ENCODE results near the gene GXYLT2. TPM values are rescaled to one million over a fixed set of nuclear protein-coding genes. Genes with fewer than 3 reads are reported as not detected.

GXYLT2 gene
- polyA plus RNA-seq, 1 experiment: 42.5 TPM

DNA sequence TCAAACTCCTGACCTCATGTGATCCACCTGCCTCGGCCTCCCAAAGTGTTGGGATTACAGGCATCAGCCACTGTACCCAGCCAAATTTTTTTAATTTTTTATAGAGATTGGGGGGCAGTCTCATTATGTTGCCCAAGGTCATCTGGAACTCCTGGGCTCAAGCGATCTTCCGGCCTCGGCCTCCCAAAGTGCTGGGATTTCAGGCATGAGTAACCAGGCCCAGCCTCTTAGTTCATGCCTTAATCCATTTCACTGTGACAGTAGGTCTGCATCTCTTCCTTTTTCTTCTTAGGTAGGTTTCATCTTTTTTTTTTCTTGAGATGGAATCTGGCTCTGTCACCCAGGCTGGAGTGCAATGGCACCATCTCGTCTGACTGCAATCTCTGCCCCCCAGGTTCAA is 71.5 kb downstream of the GXYLT2 start:
- no peak for DNase-seq (ENCODE audit: low read depth, low spot score)
- CTCF ChIA-PET: no interaction called here
- POLR2A ChIA-PET: no interaction called here
- Histone ChIP-seq H3K4me3 (ENCODE audit: low read depth, low read length) (no peak overlapping the region), H3K9me3 (ENCODE audit: control insufficient read depth, insufficient read depth, low read length) (no peaks in the 10 kb centered on the region), H3K27me3 (ENCODE audit: control insufficient read depth, insufficient read depth, low read length) (no peaks in the 10 kb centered on the region), H3K27ac (ENCODE audit: low read depth, low read length) (no peak overlapping the region)
- TF ChIP-seq, protein P1, sequence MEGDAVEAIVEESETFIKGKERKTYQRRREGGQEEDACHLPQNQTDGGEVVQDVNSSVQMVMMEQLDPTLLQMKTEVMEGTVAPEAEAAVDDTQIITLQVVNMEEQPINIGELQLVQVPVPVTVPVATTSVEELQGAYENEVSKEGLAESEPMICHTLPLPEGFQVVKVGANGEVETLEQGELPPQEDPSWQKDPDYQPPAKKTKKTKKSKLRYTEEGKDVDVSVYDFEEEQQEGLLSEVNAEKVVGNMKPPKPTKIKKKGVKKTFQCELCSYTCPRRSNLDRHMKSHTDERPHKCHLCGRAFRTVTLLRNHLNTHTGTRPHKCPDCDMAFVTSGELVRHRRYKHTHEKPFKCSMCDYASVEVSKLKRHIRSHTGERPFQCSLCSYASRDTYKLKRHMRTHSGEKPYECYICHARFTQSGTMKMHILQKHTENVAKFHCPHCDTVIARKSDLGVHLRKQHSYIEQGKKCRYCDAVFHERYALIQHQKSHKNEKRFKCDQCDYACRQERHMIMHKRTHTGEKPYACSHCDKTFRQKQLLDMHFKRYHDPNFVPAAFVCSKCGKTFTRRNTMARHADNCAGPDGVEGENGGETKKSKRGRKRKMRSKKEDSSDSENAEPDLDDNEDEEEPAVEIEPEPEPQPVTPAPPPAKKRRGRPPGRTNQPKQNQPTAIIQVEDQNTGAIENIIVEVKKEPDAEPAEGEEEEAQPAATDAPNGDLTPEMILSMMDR (IDR thresholded peaks at IDR 0.05; ENCODE audit: low read depth, low read length): no peak

DNA sequence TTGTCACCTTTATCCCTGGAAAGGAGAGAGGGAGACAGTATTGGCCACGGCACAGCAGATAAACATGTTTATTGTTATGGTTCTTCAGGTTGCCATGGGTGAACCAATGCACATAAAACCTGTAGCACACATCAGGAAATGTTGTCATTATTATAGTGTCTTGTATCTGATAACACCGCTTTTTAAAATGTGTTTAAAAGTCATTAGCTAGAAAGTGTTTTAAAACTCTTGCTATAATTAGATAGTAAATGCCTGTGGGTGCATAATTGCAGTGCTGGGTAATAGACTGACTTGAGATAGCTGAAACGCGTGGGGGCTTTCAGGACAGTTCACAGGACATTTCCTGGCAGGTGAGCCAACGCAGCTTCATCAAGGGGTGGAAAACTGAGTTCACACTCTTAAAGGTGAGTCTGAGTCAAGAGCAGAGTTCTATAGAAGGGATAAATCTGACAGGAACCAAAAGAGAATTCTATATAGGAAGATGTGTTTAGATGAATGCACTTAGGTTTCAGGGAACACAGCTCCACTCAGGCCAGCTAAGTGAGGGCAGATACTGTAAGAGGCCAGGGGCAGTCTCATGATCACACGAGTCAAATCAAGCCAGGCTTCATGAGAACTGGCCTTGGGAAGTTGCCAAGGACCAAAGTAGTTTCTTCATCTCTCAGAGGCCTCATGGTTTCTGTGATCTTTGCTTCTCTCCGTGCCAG is 73.1 kb downstream of the GXYLT2 start:
- TF ChIP-seq, protein P1 (IDR thresholded peaks at IDR 0.05; ENCODE audit: low read depth, low read length): no peak
- Histone ChIP-seq H3K27me3 (ENCODE audit: control insufficient read depth, insufficient read depth, low read length) (no peaks in the 10 kb centered on the region), H3K27ac (ENCODE audit: low read depth, low read length) (no peak overlapping the region), H3K9me3 (ENCODE audit: control insufficient read depth, insufficient read depth, low read length) (no peaks in the 10 kb centered on the region), H3K4me3 (ENCODE audit: low read depth, low read length) (no peak overlapping the region)
- peak; percentile 33 for DNase-seq (ENCODE audit: low read depth, low spot score)
- ChIA-PET POLR2A (interaction anchor here (0.5 to 0.6 kb wide), 2 partner anchors 31 to 56 kb away, joined by 3 to 10 read pairs; no protein-coding TSS in a partner anchor), CTCF (no interaction called here)

DNA sequence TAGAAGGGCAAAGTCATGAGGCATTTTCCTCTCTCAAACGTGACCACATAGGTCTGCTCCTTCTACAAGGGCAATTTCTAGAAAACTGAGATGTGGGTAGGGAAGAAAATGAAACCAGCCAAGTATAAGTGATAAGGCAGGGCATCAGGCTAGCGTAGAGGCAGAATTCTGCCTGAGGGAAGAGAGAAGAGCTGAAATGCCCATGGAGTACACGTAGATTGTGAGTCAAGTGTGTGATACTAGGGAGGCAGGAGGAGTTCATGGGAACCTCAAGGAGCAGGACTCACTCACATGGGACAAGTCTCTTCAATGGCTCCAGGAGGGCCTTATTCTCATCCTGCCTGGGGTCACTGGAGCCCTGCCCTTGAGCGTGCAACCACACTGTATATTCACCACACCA is 73.9 kb downstream of the GXYLT2 start:
- POLR2A ChIA-PET: interaction anchor here (0.6 kb wide), 1 partner anchor 30 kb away, joined by 3 read pairs; no protein-coding TSS in a partner anchor
- Histone ChIP-seq H3K4me3 (ENCODE audit: low read depth, low read length) (no peak overlapping the region), H3K9me3 (ENCODE audit: control insufficient read depth, insufficient read depth, low read length) (no peaks in the 10 kb centered on the region), H3K27me3 (ENCODE audit: control insufficient read depth, insufficient read depth, low read length) (no peaks in the 10 kb centered on the region), H3K27ac (ENCODE audit: low read depth, low read length) (no peak overlapping the region)
- TF ChIP-seq, protein P1 (IDR thresholded peaks at IDR 0.05; ENCODE audit: low read depth, low read length): no peak
- CTCF ChIA-PET: interaction anchor here (0.6 kb wide), 1 partner anchor 41 kb away, joined by 3 read pairs; no protein-coding TSS in a partner anchor
- no peak for DNase-seq (ENCODE audit: low read depth, low spot score)

DNA sequence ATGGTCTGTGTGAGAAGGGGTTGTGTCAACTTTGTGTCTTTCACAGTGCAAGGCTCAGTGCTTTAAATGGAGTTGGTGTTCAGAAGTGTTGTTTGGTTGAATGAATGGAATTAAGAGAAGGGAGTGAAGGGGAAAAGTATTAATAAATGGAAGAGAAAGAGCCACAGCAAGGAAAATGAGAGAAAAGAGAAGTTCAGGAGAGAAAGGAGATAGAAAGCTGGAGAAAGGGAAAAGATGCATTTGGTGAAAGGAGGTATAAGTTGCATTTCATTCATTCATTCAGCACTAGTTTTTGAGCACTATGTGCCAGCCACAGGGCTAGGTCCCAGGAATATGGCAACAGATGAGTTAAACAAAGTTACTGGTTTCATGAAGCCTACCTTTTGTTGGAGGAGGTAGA is 74.5 kb downstream of the GXYLT2 start:
- H3K4me3 ChIP-seq (ENCODE audit: low read depth, low read length): no peak overlapping the region
- POLR2A ChIA-PET: no interaction called here
- TF ChIP-seq, protein P1 (IDR thresholded peaks at IDR 0.05; ENCODE audit: low read depth, low read length): no peak
- no peaks in the 10 kb centered on the region for H3K9me3 ChIP-seq (ENCODE audit: control insufficient read depth, insufficient read depth, low read length)
- H3K27me3 ChIP-seq (ENCODE audit: control insufficient read depth, insufficient read depth, low read length): no peaks in the 10 kb centered on the region
- H3K27ac ChIP-seq (ENCODE audit: low read depth, low read length): no peak overlapping the region
- no peak for DNase-seq (ENCODE audit: low read depth, low spot score)
- CTCF ChIA-PET: interaction anchor here (0.6 to 0.7 kb wide), 2 partner anchors 42 to 60 kb away, joined by 3 read pairs; no protein-coding TSS in a partner anchor

DNA sequence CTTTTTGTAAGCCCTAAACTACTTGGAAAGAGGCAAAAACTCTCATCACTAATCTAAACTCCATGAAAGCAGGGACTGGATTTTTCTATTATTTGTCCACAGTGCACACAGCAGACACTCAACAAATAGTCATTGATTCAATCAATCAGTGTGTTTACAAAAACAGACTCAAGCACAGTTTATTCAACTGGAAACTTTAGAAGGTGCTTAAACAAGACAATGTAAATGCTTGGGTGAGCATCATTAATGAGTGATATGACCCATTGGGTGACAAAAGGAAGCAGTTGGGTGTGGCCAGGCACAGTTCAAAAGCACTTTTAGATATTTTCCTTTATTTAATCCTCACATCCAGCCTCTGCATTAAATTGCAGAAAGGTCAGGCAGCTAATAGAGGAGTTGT is 76.8 kb downstream of the GXYLT2 start:
- TF ChIP-seq, protein P1 (IDR thresholded peaks at IDR 0.05; ENCODE audit: low read depth, low read length): no peak
- no peaks in the 10 kb centered on the region for H3K27me3 ChIP-seq (ENCODE audit: control insufficient read depth, insufficient read depth, low read length)
- H3K9me3 ChIP-seq (ENCODE audit: control insufficient read depth, insufficient read depth, low read length): no peaks in the 10 kb centered on the region
- no peak for DNase-seq (ENCODE audit: low read depth, low spot score)
- ChIA-PET CTCF (no interaction called here), POLR2A (no interaction called here)
- H3K4me3 ChIP-seq (ENCODE audit: low read depth, low read length): no peak overlapping the region
- H3K27ac ChIP-seq (ENCODE audit: low read depth, low read length): no peak overlapping the region

All from AG04450 (cell line).